GM21737 (cell line): ENCODE measurements around the gene HIPK1.

Experiments used
- ATAC-seq: cut with Tn5 transposase; IDR thresholded peaks from one replicate; pipeline ENCODE4 v1.9.1; 2021; ENCODE audit warnings: mild to moderate bottlenecking, moderate library complexity; ENCODE audit not compliant: unreplicated experiment

The HIPK1 gene

GRCh38 chr1:113928941-113929749 lies at the start of gene HIPK1:
HIPK1 (plus strand) TSS chr1:113929324.
- peak; percentile 66 for ATAC-seq

GRCh38 chr1:113879739-113880038 lies 49.4 kb upstream of the HIPK1 start:
- no peak for ATAC-seq

GRCh38 chr1:113881661-113882060 lies 47.5 kb upstream of the HIPK1 start:
- ATAC-seq, result no peak

- no peak for ATAC-seq
These were observed 42.4 kb upstream of the HIPK1 start for GRCh38 chr1:113886417-113887401.

DNA sequence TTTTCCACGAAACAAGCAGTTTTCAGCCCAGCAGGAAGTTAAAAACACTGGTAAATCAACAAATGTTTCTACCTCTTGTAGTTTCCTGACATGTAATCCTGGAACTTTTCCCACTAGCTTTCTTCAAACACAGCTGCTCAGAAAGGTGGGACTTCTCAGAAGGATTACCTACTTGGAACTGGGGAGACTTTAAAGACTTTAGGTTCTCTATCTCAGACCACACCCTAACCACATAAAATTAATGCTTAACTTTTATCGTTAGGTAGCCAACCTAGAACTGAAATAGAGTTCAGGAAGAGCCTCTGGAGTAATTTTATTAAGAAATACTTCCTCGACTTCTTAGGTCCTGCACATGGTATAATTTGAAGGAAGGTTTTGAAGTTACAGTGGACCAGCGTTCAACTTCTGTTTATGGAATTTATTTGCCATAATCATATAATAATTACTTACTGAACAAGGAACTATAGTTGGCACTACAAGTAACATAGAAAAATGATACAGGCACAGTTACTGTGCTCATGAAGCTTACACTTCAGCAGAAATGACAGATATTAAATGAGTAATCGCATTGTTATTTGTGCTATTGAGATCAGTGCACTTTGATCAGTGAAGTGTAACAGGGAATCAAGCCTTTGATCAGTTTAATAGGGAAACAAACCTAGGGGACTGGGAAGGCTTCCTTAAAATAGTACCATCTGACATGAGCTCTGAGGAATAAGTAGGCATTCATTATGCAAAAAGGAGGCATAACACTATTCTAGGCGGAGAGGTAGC lies 41.5 kb upstream of the HIPK1 start, which contains the start of gene BCL2L15:
Gene BCL2L15 (minus strand): TSS at position 180 of the 774 bp plus-strand sequence. CDS start 206 bp downstream, outside the sequence.
- ATAC-seq, result no peak

DNA sequence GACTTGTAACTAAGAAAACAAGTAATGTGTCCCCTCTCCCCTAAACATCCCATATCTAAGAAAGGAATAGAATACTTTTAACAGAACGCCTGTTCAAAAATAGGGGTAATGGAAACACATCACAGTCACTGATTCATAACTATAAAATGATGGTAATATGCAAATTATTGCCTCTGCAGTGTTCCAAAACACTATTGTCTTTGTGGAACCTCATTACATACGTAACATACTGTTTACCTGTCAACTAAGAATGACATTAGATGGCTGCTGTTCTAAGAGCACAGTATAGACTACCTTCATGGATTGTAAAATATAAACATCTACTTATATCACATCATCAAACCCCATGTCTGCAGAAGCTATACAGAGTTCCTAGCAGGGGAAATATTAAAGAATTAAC lies 38.3 kb upstream of the HIPK1 start:
- ATAC-seq, result no peak

DNA sequence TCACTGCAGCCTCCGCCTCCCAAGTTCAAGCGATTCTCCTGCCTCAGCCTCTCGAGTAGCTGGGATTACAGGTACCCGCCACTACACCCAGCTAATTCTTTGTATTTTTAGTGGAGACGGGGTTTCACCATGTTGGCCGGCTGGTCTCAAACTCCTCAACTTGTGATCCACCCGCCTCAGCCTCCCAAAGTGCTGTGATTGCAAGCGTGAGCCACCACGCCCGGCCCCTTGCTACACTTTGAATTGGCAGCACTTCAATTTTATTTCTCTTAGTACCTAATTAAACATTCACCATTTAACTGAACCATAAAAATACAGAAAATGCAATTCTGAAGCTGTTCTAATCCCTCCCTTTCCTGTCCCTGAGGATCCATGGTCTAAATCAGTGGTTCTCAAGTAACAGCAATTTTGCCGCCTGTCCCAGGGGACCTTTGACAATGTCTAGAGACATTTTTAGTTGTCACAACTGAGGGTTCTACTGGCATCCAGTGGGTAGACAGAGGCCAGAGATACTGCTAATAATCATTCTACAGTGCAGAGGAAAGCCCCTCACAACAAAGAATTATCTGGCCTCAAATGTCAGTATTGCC lies 37.4 kb upstream of the HIPK1 start:
- no peak for ATAC-seq

DNA sequence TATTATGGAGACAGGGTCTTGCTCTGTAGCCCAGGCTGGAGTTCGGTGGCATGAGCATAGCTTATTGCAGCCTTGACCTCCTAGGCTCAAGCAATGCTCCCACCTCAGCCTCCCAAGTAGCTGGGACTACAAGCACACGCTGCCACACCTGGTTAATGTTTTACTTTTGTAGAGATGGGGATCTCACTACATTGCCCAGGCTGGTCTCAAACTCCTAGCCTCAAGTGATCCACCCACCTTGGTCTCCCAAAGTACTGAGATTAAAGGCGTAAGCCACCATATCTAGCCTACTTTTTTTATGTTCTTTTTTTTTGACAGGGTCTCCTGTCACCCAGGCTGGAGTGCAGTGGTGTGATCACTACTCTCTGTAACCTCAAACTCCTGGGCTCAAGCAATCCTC lies 35.9 kb upstream of the HIPK1 start:
- no peak for ATAC-seq

DNA sequence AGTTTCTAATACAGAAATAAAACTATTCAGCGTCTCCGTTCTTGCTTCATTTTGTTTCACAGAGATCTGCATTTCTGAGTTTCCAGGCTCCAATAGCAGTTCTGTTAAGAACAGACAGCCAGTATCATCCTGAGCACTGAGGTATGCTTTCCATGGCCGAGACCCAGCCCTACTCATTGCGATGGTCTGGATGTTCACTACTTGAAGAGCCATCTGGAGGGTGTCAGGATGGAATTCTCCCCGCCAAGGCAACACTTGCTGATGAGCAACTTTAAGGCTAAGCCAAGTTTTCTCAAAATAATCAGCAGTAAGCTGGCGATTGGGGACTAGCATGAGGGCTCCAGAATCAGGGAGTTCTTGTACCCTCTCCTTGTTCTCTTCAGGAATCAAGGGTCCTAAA lies 34.0 kb upstream of the HIPK1 start:
- no peak for ATAC-seq

GRCh38 chr1:113895961-113896360 lies 33.2 kb upstream of the HIPK1 start:
- ATAC-seq, result no peak

DNA sequence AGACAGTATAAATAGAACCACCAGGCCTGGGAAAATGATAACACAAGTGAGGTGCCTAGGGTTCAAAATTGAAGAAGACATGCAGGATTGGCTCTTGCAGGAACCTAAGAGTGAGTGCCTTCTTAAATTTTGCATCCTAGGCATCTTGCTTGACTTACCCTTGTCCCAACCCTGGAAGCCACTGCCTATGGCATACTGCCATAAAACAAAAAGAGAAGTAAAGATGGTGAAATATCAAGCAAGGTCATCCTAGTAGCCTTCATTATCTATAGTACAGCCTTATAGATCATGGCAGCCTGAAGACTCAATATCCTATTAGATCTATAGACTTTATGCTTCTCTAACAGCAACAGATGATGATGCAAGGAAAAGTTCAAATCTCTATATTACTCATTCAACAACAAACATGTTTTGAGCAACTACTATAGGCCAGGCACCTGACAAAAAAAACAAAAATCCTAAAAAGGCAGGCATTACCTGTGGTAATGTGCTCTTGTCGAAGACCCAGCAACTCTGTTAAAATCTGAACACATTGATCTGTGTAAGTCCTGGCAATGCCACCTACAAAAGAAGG lies 30.8 kb upstream of the HIPK1 start:
- no peak for ATAC-seq

GRCh38 chr1:113899111-113899510 lies 30.0 kb upstream of the HIPK1 start:
- ATAC-seq, result no peak

GRCh38 chr1:113901191-113901590 lies 27.9 kb upstream of the HIPK1 start:
- no peak for ATAC-seq

DNA sequence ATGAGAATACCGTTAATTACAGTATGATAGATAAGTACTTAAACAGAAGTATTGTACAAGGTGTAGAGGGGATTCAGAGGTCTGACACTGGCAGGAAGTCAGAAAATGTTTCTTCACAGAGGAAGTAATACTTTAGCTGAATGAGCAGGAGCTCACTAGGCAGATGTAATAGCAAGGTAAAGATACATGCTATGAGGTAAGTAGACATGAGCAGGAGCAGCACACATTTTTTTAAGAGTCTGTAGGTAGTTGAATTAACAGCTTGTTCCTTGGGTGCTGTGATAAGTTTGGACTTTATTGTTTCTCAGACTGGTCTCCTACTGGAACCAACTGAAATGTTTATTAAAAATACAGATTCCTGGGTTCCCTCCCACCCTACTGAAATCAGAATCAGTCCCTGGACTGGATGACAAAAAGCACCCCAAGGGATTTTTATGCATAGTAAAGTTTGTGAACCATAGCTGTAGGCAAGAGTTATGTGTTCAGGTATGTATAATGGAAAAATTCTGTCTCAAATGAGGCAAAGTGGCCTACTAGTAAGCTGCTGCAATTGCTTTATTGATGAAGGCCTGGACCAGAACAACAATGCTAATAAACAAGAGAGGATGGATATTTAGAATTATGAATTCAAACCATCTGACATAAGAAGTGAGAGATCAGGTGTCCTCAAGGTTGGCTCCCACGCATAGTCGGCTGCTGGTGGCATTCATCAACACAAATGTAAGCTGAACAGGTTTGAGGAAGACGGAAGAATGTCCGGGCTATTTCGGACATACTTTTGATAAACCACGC lies 25.4 kb upstream of the HIPK1 start:
- no peak for ATAC-seq

GRCh38 chr1:113904293-113904673 lies 24.8 kb upstream of the HIPK1 start:
- peak; percentile 22 for ATAC-seq

- peak; percentile 86 for ATAC-seq
These were observed 24.3 kb upstream of the HIPK1 start, which contains the start of the genes AP4B1 and DCLRE1B for GRCh38 chr1:113904674-113905434. AP4B1 (minus strand) TSS chr1:113904799; CDS start chr1:113904717, 82 bp downstream. DCLRE1B (plus strand) TSS chr1:113905326; CDS start chr1:113905587, 261 bp downstream.

GRCh38 chr1:113905435-113905861 lies 23.7 kb upstream of the HIPK1 start:
- ATAC-seq, result peak; percentile 2

DNA sequence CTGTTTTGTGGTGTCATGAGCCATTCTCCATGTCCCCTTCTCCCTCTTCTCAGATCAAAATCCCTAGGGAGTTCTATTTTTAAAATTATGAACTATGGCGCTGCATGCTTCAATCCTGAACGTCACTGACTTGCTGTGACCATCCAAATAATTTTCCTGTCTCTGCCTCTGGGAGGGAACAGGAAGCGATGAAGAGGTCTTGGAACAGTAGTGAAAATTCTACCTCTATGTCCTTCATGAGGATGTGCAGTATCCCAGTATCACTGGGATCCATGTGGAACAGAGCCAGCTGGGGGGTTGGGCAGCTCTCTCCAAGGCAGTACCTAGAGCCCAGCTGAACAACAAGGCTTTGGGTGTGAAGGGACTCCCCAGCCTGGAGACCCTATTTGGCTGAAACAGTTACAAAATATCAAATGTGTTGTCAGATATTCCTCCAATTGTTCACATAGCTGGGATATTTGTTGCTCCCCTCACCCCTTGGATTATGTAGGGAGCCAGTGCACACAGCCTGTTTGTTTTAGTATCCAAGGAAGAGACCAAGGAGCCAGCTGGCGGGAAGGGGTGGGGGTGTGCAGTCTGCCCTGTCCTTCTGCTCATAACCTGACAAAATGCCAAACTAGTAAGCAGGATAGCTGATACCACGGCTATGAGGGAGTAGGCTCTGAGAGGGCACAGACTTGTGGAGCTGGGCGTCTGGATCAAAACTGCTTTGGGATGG lies 16.4 kb upstream of the HIPK1 start:
- no peak for ATAC-seq
